GM21786 (cell line): ENCODE data around the gene SIPA1L3.

Experiments
- ATAC-seq: cut with Tn5 transposase; IDR thresholded peaks from one replicate; pipeline ENCODE4 v1.9.1; 2021; ENCODE audit not compliant: unreplicated experiment

The SIPA1L3 gene

DNA sequence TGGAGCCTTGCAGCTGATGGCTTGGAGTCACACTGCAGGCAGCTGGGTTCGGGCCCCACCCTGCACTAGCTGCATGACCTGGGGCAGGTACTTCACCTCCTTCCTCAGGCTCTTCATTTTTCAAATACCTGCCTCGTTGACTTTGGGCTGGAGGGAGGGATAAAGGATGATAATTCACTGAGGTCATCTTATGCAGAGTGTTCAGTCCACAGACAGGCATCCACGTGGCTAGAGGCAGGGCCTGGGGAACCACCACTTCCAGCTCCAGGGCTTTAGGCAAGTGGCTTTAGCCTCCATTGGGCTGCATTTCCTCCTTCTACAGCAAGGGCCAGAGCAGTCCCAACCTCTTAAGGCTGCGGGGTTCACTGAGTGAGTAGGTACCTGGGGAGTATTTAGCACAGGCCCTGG, 84.8 kb downstream of the SIPA1L3 start:
- no peak for ATAC-seq

DNA sequence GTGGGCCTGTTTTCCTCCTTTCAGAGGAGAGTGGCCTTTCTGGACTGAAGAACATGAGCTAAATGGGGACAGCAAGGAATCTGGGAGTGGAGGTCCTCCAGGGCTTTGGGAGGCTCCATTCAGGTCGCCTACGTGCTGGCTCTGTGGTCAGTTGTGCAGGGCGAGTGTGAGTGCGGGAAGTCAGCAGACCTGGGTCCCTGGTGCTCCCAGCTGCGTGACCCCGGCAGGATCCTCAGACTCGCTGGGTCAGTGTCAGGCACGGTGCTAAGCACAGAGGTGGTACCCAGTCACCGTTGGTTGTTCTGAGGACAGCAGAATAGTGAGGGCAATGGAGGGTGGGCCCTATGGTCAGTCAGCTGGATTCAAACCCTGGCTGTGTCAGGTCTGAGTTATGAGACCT, 85.8 kb downstream of the SIPA1L3 start:
- ATAC-seq, result no peak

- no peak for ATAC-seq
These were observed 87.8 kb downstream of the SIPA1L3 start for GRCh38 chr19:37994823-37995130.

DNA sequence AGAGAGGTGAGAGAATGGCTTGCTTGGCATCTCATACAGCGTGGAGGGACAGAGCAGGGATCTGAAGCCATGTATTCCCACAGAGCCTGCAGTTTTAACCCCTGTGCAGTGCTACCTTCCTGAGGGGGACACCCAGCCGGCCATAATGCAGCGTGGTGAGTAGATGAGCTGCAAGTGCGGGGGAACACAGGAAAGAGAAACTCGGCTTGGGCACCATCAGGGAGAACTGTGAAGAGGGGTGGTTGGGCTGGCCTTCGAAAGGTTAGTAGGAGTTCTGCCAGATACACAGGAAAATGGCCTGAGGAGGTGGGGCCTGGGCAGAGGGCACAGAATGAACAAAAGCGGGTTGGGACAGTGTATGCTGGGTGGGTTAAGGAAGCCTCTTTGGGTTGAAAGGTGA, 88.3 kb downstream of the SIPA1L3 start:
- ATAC-seq, result no peak

GRCh38 chr19:37997911-37998344, 90.9 kb downstream of the SIPA1L3 start:
- ATAC-seq, result no peak

GRCh38 chr19:37998801-37999308, 91.8 kb downstream of the SIPA1L3 start:
- ATAC-seq, result no peak

GRCh38 chr19:37999309-38000213, 92.6 kb downstream of the SIPA1L3 start:
- no peak for ATAC-seq

DNA sequence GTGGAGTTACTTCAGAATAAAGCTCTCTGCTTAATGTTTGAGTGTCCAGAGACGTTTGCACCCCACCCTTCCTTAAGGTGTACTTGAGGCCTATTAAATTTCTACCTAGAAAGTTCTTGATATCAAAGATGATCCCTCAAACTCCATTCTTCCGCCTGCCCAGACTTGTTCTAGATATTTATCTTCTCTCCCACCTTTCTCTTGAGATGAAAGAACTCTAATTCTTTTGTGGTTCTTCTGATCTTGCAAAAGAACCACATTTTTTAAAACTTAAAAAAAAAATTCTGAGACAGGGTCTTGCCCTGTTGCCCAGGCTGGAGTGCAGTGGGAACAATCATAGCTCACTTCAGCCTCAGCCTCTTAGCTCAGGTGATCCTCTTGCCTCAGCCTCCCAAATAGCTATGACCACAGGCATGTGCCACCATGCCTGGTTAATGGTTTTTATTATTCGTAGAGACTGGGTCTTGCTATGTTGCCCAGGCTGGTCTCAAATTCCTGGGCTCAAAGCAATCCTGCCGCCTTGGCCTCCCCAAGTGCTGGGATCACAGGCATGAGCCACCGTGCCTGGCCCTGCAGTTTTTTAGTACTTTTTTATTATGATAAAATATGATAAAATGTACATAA, 94.3 kb downstream of the SIPA1L3 start:
- no peak for ATAC-seq

- ATAC-seq, result no peak
These were observed 96.6 kb downstream of the SIPA1L3 start for GRCh38 chr19:38003438-38004185.

DNA sequence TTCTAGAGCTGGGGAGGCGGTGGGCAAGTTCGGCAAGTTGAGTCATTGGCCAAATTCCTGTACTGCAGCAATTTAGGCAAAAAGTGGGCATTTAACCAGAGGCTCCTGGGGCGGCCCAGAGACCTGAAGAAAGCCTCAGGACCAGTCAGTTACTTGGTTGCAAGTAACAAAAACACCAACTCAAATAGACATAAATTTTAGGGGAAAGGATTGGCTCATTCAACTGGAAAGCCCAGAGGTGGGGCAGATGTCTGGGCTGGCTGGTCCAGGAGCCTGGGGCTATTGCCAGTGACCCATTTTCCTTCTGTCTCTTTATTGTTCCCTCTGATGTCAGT, 97.1 kb downstream of the SIPA1L3 start:
- ATAC-seq, result peak; percentile 4

- peak; percentile 58 for ATAC-seq
These were observed 97.7 kb downstream of the SIPA1L3 start for GRCh38 chr19:38004521-38005223.

DNA sequence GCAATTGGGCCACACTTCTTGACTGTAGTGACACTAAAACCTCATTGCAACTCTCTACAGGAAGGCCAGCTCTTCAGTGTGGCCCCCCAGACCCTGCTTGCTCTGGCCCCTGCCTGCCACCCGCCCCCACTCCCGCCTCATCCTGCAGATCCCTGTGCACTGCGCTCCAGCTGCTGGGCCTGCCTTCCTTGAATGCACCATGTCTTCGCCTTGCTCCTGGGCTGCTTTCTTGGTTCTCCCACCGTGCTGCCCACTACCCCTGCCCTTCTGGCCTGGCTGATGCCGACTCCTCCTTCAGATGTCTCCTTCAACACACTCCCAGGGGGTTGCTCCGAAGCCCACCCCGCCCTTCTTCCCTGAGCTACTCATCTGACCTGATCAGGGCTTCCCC, 98.2 kb downstream of the SIPA1L3 start:
- ATAC-seq, result no peak

GRCh38 chr19:38006361-38007045, 99.5 kb downstream of the SIPA1L3 start:
- no peak for ATAC-seq

GRCh38 chr19:38009650-38010242, 102.7 kb downstream of the SIPA1L3 start:
- ATAC-seq, result no peak

GRCh38 chr19:38011426-38011825, 104.4 kb downstream of the SIPA1L3 start:
- no peak for ATAC-seq

DNA sequence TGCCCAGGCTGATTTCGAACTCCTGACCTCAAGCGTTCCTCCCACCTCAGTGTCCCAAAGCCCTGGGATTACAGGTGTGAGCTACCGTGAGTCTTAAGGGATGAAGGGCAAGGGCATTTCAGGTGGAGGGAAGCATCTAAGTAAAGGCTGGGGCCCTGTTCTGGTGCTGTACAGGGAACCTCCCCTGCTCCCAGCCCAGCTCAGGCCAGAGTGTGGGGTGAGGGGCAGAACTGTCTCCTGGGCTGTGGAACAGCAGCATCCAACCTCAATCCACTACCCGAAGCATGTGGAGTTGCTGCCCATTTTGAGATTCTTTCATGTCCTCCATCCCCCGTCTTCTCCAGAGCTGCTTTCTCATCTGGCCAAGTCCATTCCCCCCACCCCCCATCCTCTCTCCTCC, 105.3 kb downstream of the SIPA1L3 start:
- ATAC-seq, result no peak

GRCh38 chr19:38012944-38013343, 105.9 kb downstream of the SIPA1L3 start:
- no peak for ATAC-seq

- no peak for ATAC-seq
These were observed 107.0 kb downstream of the SIPA1L3 start for GRCh38 chr19:38013913-38014580.

GRCh38 chr19:38015216-38015615, 108.2 kb downstream of the SIPA1L3 start:
- no peak for ATAC-seq

DNA sequence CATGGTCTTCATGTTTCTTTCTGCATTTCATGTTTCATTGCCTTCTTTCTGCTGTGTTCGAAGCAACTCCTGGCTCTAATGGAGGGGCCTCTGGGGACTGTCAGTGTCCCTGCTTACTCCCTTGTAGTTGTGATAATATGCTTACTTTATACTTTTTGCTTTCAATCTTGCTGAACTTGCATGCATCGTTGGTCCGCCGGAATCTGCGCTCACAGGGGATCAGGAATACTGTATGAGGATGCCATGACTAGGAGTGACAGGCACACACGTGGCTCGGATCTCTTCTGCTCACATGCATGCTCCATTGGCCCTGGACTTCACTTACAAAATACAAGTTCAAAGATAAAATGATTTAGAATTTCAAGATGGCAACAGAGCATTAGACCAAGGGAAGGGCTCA, 108.8 kb downstream of the SIPA1L3 start:
- ATAC-seq, result no peak
